Karpas-422 (cell line): ENCODE measurements around the gene SAMD13. TPM values are rescaled to one million over a fixed set of nuclear protein-coding genes. Genes with fewer than 3 reads are reported as not detected.
A peak's percentile ranks its signal among the peaks of the same experiment; 100 is the strongest.

Experiments
- DNase-seq: peaks from one replicate; pipeline ENCODE4 v3.0.0-alpha.2; 2015
- H2AFZ ChIP-seq: fragments of 200-600 bp; sonication (generic); 2 replicates; pipeline ENCODE4 v1.6.1; 2014; ENCODE audit warnings: antibody characterized with exemption, low read length, mixed read lengths
- H3K27ac ChIP-seq: fragments of 200-600 bp; sonication (generic); 2 replicates; pipeline ENCODE4 v1.5.1; 2014; ENCODE audit warnings: mild to moderate bottlenecking, low read length, moderate library complexity
- H3K27me3 ChIP-seq: fragments of 200-600 bp; sonication (generic); 2 replicates; pipeline ENCODE4 v1.6.1; 2014; ENCODE audit warnings: low read length, mixed read lengths
- H3K36me3 ChIP-seq: fragments of 200-600 bp; sonication (generic); 2 replicates; pipeline ENCODE4 v1.6.1; 2014; ENCODE audit warnings: low read length, mixed read lengths; ENCODE audit not compliant: insufficient read depth
- H3K4me1 ChIP-seq: fragments of 200-600 bp; sonication (generic); 2 replicates; pipeline ENCODE4 v1.6.1; 2014; ENCODE audit warnings: mild to moderate bottlenecking, low read length, mixed read lengths
- H3K4me2 ChIP-seq: fragments of 200-600 bp; sonication (generic); 2 replicates; pipeline ENCODE4 v1.6.1; 2014; ENCODE audit warnings: low read length, low read depth, mild to moderate bottlenecking; ENCODE audit not compliant: poor library complexity, severe bottlenecking
- H3K4me3 ChIP-seq: fragments of 200-600 bp; sonication (generic); 2 replicates; pipeline ENCODE4 v1.5.1; 2014; ENCODE audit warnings: mild to moderate bottlenecking, antibody characterized with exemption, low read length, mixed read lengths
- H3K79me2 ChIP-seq: fragments of 200-600 bp; sonication (generic); 2 replicates; pipeline ENCODE4 v1.6.1; 2014; ENCODE audit warnings: mild to moderate bottlenecking, low read length, mixed read lengths
- H3K9ac ChIP-seq: fragments of 200-600 bp; sonication (generic); 2 replicates; pipeline ENCODE4 v1.6.0; 2014; ENCODE audit warnings: low read length
- H3K9me2 ChIP-seq: fragments of 200-600 bp; sonication (generic), shearing (Covaris generic); replicated peaks from 2 replicates; pipeline ENCODE4 v1.6.0; 2014; ENCODE audit warnings: mild to moderate bottlenecking, low read length, moderate library complexity; ENCODE audit not compliant: insufficient read depth
- H3K9me3 ChIP-seq: fragments of 300-700, 200-600 bp; sonication (generic); 2 replicates; pipeline ENCODE4 v1.6.1; 2014; ENCODE audit warnings: low read length, mixed read lengths
- H4K20me1 ChIP-seq: fragments of 200-600 bp; sonication (generic); 2 replicates; pipeline ENCODE4 v1.6.1; 2014; ENCODE audit warnings: mild to moderate bottlenecking, antibody characterized with exemption, low read length, low read depth; ENCODE audit not compliant: insufficient read depth
- total RNA-seq: library from RNA; depleted of rRNA; stranded (reverse); fragments of >200 nt; shearing (Covaris generic); gene quantifications from 2 replicates; pipeline ENCODE4 v1.2.3, GENCODE V29; 2014; ENCODE audit warnings: low replicate concordance; rRNA removed

SAMD13 gene
- total RNA-seq: 1.6 and 3.1 TPM in 2 replicates

GRCh38 chr1:84301004-84301784 lies at the start of gene SAMD13:
Gene SAMD13 (plus strand): TSS chr1:84301708. CDS start chr1:84303235, 1,527 bp downstream.
- peak; percentile 75 for DNase-seq
- H3K79me2 ChIP-seq: no peaks in the 10 kb centered on the region
- H2AFZ ChIP-seq: peak within 1 kb of the TSS; percentile 74
- no peaks in the 10 kb centered on the region for H3K36me3 ChIP-seq
- H3K9ac ChIP-seq: peak within 1 kb of the TSS; percentile 54
- peaks cover 54% of the 10 kb centered on the region for H3K4me1 ChIP-seq
- no peaks in the 10 kb centered on the region for H3K9me3 ChIP-seq
- no peaks in the 10 kb centered on the region for H3K9me2 ChIP-seq
- H3K4me3 ChIP-seq: peak within 1 kb of the TSS; percentile 52
- peak within 1 kb of the TSS; percentile 58 for H3K27ac ChIP-seq
- H3K4me2 ChIP-seq: peak within 1 kb of the TSS; percentile 91
- no peaks in the 10 kb centered on the region for H4K20me1 ChIP-seq
- H3K27me3 ChIP-seq: no peaks in the 10 kb centered on the region

- Histone ChIP-seq H3K27me3 (no peaks in the 10 kb centered on the region), H3K4me3 (no peak overlapping the region), H3K9me2 (no peaks in the 10 kb centered on the region), H3K4me2 (no peak overlapping the region), H3K9me3 (no peaks in the 10 kb centered on the region), H2AFZ (no peak overlapping the region), H3K27ac (no peak overlapping the region), H3K4me1 (no peaks in the 10 kb centered on the region), H4K20me1 (no peaks in the 10 kb centered on the region), H3K36me3 (no peaks in the 10 kb centered on the region), H3K79me2 (no peaks in the 10 kb centered on the region), H3K9ac (no peak overlapping the region)
- no peak for DNase-seq
These were observed 48.5 kb upstream of the SAMD13 start for GRCh38 chr1:84253036-84253435.

GRCh38 chr1:84253891-84254290 lies 47.6 kb upstream of the SAMD13 start:
- Histone ChIP-seq H3K79me2 (no peaks in the 10 kb centered on the region), H3K9me2 (no peaks in the 10 kb centered on the region), H3K9me3 (no peaks in the 10 kb centered on the region), H3K36me3 (no peaks in the 10 kb centered on the region), H3K9ac (no peak overlapping the region), H4K20me1 (no peaks in the 10 kb centered on the region), H2AFZ (no peak overlapping the region), H3K27me3 (no peaks in the 10 kb centered on the region), H3K4me3 (no peak overlapping the region), H3K4me2 (no peak overlapping the region), H3K4me1 (no peaks in the 10 kb centered on the region), H3K27ac (no peak overlapping the region)
- DNase-seq: no peak

- Histone ChIP-seq H3K27me3 (no peaks in the 10 kb centered on the region), H3K9ac (no peak overlapping the region), H3K9me3 (no peaks in the 10 kb centered on the region), H3K9me2 (no peaks in the 10 kb centered on the region), H3K4me2 (no peak overlapping the region), H4K20me1 (no peaks in the 10 kb centered on the region), H3K27ac (no peak overlapping the region), H3K4me1 (no peaks in the 10 kb centered on the region), H3K79me2 (no peaks in the 10 kb centered on the region), H3K36me3 (no peaks in the 10 kb centered on the region), H2AFZ (no peak overlapping the region), H3K4me3 (no peak overlapping the region)
- DNase-seq: no peak
These were observed 46.7 kb upstream of the SAMD13 start for GRCh38 chr1:84254703-84255238.

GRCh38 chr1:84255582-84255981 lies 45.9 kb upstream of the SAMD13 start:
- H3K4me2 ChIP-seq: no peak overlapping the region
- H3K27me3 ChIP-seq: no peaks in the 10 kb centered on the region
- H3K9me2 ChIP-seq: no peaks in the 10 kb centered on the region
- H3K79me2 ChIP-seq: no peaks in the 10 kb centered on the region
- H3K9me3 ChIP-seq: no peaks in the 10 kb centered on the region
- no peaks in the 10 kb centered on the region for H3K36me3 ChIP-seq
- H4K20me1 ChIP-seq: no peaks in the 10 kb centered on the region
- H3K4me3 ChIP-seq: no peak overlapping the region
- H2AFZ ChIP-seq: no peak overlapping the region
- H3K9ac ChIP-seq: no peak overlapping the region
- no peak for DNase-seq
- no peaks in the 10 kb centered on the region for H3K4me1 ChIP-seq
- no peak overlapping the region for H3K27ac ChIP-seq

- no peaks in the 10 kb centered on the region for H3K36me3 ChIP-seq
These were observed 43.9 kb upstream of the SAMD13 start for GRCh38 chr1:84257617-84258016.

GRCh38 chr1:84259376-84259775 lies 42.1 kb upstream of the SAMD13 start:
- Histone ChIP-seq H3K27ac (no peak overlapping the region), H3K9me3 (no peaks in the 10 kb centered on the region), H2AFZ (no peak overlapping the region), H3K4me1 (no peaks in the 10 kb centered on the region), H3K9me2 (no peaks in the 10 kb centered on the region), H4K20me1 (no peaks in the 10 kb centered on the region), H3K4me3 (no peak overlapping the region), H3K79me2 (no peaks in the 10 kb centered on the region), H3K4me2 (no peak overlapping the region), H3K36me3 (no peaks in the 10 kb centered on the region), H3K27me3 (no peaks in the 10 kb centered on the region), H3K9ac (no peak overlapping the region)
- DNase-seq: peak; percentile 11

More at GRCh38 chr1:84257617-84258016, 43.9 kb upstream of the SAMD13 start:
- Histone ChIP-seq H3K4me3 (no peak overlapping the region), H3K9me3 (no peaks in the 10 kb centered on the region), H4K20me1 (no peaks in the 10 kb centered on the region), H3K9me2 (no peaks in the 10 kb centered on the region), H3K79me2 (no peaks in the 10 kb centered on the region), H3K27ac (no peak overlapping the region), H3K27me3 (no peaks in the 10 kb centered on the region), H3K9ac (no peak overlapping the region), H3K4me1 (no peaks in the 10 kb centered on the region), H3K4me2 (no peak overlapping the region), H2AFZ (no peak overlapping the region)
- no peak for DNase-seq

GRCh38 chr1:84259989-84260388 lies 41.5 kb upstream of the SAMD13 start:
- Histone ChIP-seq H2AFZ (no peak overlapping the region), H3K27ac (no peak overlapping the region), H3K9me3 (no peaks in the 10 kb centered on the region), H3K79me2 (no peaks in the 10 kb centered on the region), H4K20me1 (no peaks in the 10 kb centered on the region), H3K4me2 (no peak overlapping the region), H3K9me2 (no peaks in the 10 kb centered on the region), H3K27me3 (no peaks in the 10 kb centered on the region), H3K36me3 (no peaks in the 10 kb centered on the region), H3K9ac (no peak overlapping the region), H3K4me1 (no peaks in the 10 kb centered on the region), H3K4me3 (no peak overlapping the region)
- DNase-seq: peak; percentile 29
